ENCODE data around the gene ENTHD1.

ENTHD1 gene

DNA sequence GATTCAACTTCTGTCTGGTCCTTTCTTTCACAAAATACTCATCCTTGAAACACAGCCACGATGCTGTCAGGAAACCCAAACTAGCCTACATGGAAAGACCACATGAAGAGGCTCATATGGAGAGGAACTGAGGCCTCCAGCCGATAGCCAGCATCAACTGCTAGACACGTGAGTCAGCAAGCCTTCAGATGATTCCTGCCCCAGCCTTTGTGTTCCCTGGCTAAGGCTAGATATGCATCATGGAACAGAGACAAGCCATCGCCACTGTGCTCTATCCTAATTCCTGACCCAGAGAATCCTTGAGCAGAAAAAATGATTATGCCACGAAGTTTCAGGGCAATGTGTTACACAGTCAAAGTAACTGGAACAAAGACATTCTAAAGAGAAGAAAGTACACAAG is 75.5 kb downstream of the ENTHD1 start:
- H3K79me2 ChIP-seq (ENCODE audit: insufficient read depth, low read length), result no peaks in the 10 kb centered on the region
- no peaks in the 10 kb centered on the region for H3K9me3 ChIP-seq (ENCODE audit: insufficient read depth, low read length)
- no peaks in the 10 kb centered on the region for H3K9me2 ChIP-seq (replicated peaks; ENCODE audit: insufficient read depth, low read length)
- no peak overlapping the region for H3K4me3 ChIP-seq (ENCODE audit: insufficient read depth, low read length, poor library complexity, severe bottlenecking)
- H2AFZ ChIP-seq (ENCODE audit: low read depth, low read length, severe bottlenecking), result no peak overlapping the region
- no peak for TF ChIP-seq EZH2phosphoT487 (conservative IDR thresholded peaks at IDR 0.05; ENCODE audit: low read length)
- TF ChIP-seq, protein P1, sequence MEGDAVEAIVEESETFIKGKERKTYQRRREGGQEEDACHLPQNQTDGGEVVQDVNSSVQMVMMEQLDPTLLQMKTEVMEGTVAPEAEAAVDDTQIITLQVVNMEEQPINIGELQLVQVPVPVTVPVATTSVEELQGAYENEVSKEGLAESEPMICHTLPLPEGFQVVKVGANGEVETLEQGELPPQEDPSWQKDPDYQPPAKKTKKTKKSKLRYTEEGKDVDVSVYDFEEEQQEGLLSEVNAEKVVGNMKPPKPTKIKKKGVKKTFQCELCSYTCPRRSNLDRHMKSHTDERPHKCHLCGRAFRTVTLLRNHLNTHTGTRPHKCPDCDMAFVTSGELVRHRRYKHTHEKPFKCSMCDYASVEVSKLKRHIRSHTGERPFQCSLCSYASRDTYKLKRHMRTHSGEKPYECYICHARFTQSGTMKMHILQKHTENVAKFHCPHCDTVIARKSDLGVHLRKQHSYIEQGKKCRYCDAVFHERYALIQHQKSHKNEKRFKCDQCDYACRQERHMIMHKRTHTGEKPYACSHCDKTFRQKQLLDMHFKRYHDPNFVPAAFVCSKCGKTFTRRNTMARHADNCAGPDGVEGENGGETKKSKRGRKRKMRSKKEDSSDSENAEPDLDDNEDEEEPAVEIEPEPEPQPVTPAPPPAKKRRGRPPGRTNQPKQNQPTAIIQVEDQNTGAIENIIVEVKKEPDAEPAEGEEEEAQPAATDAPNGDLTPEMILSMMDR (IDR thresholded peaks at IDR 0.05; ENCODE audit: insufficient read depth, low read length, poor library complexity, severe bottlenecking), result no peak
- H3K36me3 ChIP-seq (ENCODE audit: low read length), result no peaks in the 10 kb centered on the region
- no peak overlapping the region for H3K9ac ChIP-seq (ENCODE audit: low read length)
- no peaks in the 10 kb centered on the region for H3K27me3 ChIP-seq (ENCODE audit: low read length)
- H4K20me1 ChIP-seq (ENCODE audit: low read depth, low read length), result no peaks in the 10 kb centered on the region
- H3K27ac ChIP-seq (ENCODE audit: low read depth, low read length), result no peak overlapping the region
- H3F3A ChIP-seq (ENCODE audit: insufficient read depth), result no peaks in the 10 kb centered on the region
- H3K4me2 ChIP-seq (ENCODE audit: low read depth, low read length, poor library complexity, severe bottlenecking), result no peak overlapping the region

DNA sequence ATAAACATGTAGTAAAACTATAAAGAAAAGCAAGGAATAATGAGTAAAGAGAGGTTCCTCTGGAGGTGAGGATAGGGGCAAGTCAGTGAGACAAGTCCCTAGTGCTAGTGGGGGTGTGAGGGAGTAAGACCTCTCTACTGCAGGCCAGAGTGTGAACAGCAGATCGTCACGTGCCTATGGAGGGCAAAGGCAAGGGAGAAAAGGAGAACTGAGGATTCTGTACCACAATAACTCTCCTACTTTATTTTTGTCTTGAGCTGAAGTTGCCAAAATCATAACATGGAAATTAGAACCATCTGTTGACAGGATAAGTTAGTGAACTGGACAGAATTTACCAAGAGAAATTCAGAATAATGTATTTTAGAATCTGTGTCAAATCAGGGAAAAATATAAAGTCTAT is 77.6 kb downstream of the ENTHD1 start:
- no peaks in the 10 kb centered on the region for H3K9me3 ChIP-seq (ENCODE audit: insufficient read depth, low read length)
- H3K9ac ChIP-seq (ENCODE audit: low read length), result no peak overlapping the region
- no peaks in the 10 kb centered on the region for H3K36me3 ChIP-seq (ENCODE audit: low read length)
- H3K27ac ChIP-seq (ENCODE audit: low read depth, low read length), result no peak overlapping the region
- H3K79me2 ChIP-seq (ENCODE audit: insufficient read depth, low read length), result no peaks in the 10 kb centered on the region
- H3F3A ChIP-seq (ENCODE audit: insufficient read depth), result no peaks in the 10 kb centered on the region
- no peaks in the 10 kb centered on the region for H4K20me1 ChIP-seq (ENCODE audit: low read depth, low read length)
- no peak for TF ChIP-seq EZH2phosphoT487 (conservative IDR thresholded peaks at IDR 0.05; ENCODE audit: low read length)
- TF ChIP-seq, protein P1 (IDR thresholded peaks at IDR 0.05; ENCODE audit: insufficient read depth, low read length, poor library complexity, severe bottlenecking), result no peak
- H3K4me3 ChIP-seq (ENCODE audit: insufficient read depth, low read length, poor library complexity, severe bottlenecking), result no peak overlapping the region
- no peaks in the 10 kb centered on the region for H3K27me3 ChIP-seq (ENCODE audit: low read length)
- no peaks in the 10 kb centered on the region for H3K9me2 ChIP-seq (replicated peaks; ENCODE audit: insufficient read depth, low read length)
- no peak overlapping the region for H3K4me2 ChIP-seq (ENCODE audit: low read depth, low read length, poor library complexity, severe bottlenecking)
- no peak overlapping the region for H2AFZ ChIP-seq (ENCODE audit: low read depth, low read length, severe bottlenecking)

DNA sequence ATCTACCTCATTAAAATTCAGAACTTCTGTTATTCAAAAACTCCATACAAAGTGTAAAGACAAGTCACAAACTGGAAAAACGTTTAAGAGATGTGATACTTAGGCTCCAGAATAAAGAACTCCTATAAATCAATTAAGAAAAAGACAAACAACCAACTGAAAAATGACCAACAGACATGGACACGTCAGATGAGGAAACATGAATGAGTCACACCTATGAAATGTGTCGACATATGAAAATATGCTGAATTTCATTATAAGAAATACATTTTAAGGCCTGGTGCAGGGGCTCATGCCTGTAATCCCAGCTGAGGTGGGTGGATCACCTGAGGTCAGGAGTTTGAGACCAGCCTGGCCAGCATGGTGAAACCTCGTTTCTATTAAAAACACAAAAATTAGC is 78.7 kb downstream of the ENTHD1 start:
- Histone ChIP-seq H4K20me1 (ENCODE audit: low read depth, low read length) (no peaks in the 10 kb centered on the region), H2AFZ (ENCODE audit: low read depth, low read length, severe bottlenecking) (no peak overlapping the region), H3K4me3 (ENCODE audit: insufficient read depth, low read length, poor library complexity, severe bottlenecking) (no peak overlapping the region), H3K9me2 (replicated peaks; ENCODE audit: insufficient read depth, low read length) (no peaks in the 10 kb centered on the region), H3K9me3 (ENCODE audit: insufficient read depth, low read length) (no peaks in the 10 kb centered on the region), H3K9ac (ENCODE audit: low read length) (no peak overlapping the region), H3K79me2 (ENCODE audit: insufficient read depth, low read length) (no peaks in the 10 kb centered on the region), H3K27me3 (ENCODE audit: low read length) (no peaks in the 10 kb centered on the region), H3F3A (ENCODE audit: insufficient read depth) (no peaks in the 10 kb centered on the region), H3K27ac (ENCODE audit: low read depth, low read length) (no peak overlapping the region), H3K36me3 (ENCODE audit: low read length) (no peaks in the 10 kb centered on the region), H3K4me2 (ENCODE audit: low read depth, low read length, poor library complexity, severe bottlenecking) (no peak overlapping the region)
- TF ChIP-seq EZH2phosphoT487 (conservative IDR thresholded peaks at IDR 0.05; ENCODE audit: low read length), result no peak
- TF ChIP-seq, protein P1 (IDR thresholded peaks at IDR 0.05; ENCODE audit: insufficient read depth, low read length, poor library complexity, severe bottlenecking), result no peak

Measured in SU-DHL-6 (cell line).